ENCODE data around the gene CDKN1C. TPM values are rescaled to one million over a fixed set of nuclear protein-coding genes. Genes with fewer than 3 reads are reported as not detected.

The CDKN1C gene
- total RNA-seq, 2 donors from 2014 or later: 10.9 to 18.2 TPM

- Histone ChIP-seq H3K36me3 (no peaks in the 10 kb centered on the region), H3K4me3 (no peak overlapping the region), H3K4me1 (no peaks in the 10 kb centered on the region), H3K9me3 (no peaks in the 10 kb centered on the region), H3K27ac (no peak overlapping the region), H3K9ac (ENCODE audit: low read depth in 2 of 2, low read length in 2 of 2) (no peak overlapping the region), H3K27me3 (no peaks in the 10 kb centered on the region)
- TF ChIP-seq CTCF (IDR thresholded peaks at IDR 0.05): no peak
- DNase-seq: no peak
- intact Hi-C loops (cut with DNase I): no loop called here
Measured at GRCh38 chr11:2835296-2835695, 50.3 kb downstream of the CDKN1C start.

- Histone ChIP-seq H3K4me1 (no peaks in the 10 kb centered on the region), H3K4me3 (no peak overlapping the region), H3K9ac (ENCODE audit: low read depth in 2 of 2, low read length in 2 of 2) (no peak overlapping the region), H3K9me3 (no peaks in the 10 kb centered on the region), H3K27ac (no peak overlapping the region), H3K36me3 (no peaks in the 10 kb centered on the region), H3K27me3 (no peaks in the 10 kb centered on the region)
- intact Hi-C loops (cut with DNase I): no loop called here
- DNase-seq: no peak
- TF ChIP-seq CTCF (IDR thresholded peaks at IDR 0.05): no peak
Measured at GRCh38 chr11:2834503-2835273, 50.9 kb downstream of the CDKN1C start.

- Histone ChIP-seq H3K9ac (ENCODE audit: low read depth in 2 of 2, low read length in 2 of 2) (no peak overlapping the region), H3K27me3 (no peaks in the 10 kb centered on the region)
- no peak for DNase-seq
Measured at GRCh38 chr11:2833716-2834502, 51.7 kb downstream of the CDKN1C start.

More at GRCh38 chr11:2833716-2834502, 51.7 kb downstream of the CDKN1C start:
- Histone ChIP-seq H3K4me1 (no peaks in the 10 kb centered on the region), H3K9me3 (no peaks in the 10 kb centered on the region), H3K27ac (no peak overlapping the region), H3K36me3 (no peaks in the 10 kb centered on the region), H3K4me3 (no peak overlapping the region)
- intact Hi-C loops (cut with DNase I): no loop called here
- no peak for TF ChIP-seq CTCF (IDR thresholded peaks at IDR 0.05)

Other genes with a start within 250 kb of the CDKN1C start
- 1 to 10 TPM in 1 of 2 donors, under 1 TPM in 1; 0.77 to 1.5 TPM for gene KCNQ1OT1, start 185.8 kb downstream of the CDKN1C start, total RNA-seq
- 10 to 100 TPM; 31.6 to 41.6 TPM for gene PHLDA2, start 43.6 kb upstream of the CDKN1C start, total RNA-seq
- 100 to 1,000 TPM in 1 of 2 donors, 10 to 100 TPM in 1; 96.1 to 134 TPM for gene NAP1L4, start 106.6 kb upstream of the CDKN1C start, total RNA-seq
- gene CARS1, start 171.6 kb upstream of the CDKN1C start, total RNA-seq: 10 to 100 TPM; 48.4 to 74.3 TPM